ENCODE results near the gene SVOPL.

DNA sequence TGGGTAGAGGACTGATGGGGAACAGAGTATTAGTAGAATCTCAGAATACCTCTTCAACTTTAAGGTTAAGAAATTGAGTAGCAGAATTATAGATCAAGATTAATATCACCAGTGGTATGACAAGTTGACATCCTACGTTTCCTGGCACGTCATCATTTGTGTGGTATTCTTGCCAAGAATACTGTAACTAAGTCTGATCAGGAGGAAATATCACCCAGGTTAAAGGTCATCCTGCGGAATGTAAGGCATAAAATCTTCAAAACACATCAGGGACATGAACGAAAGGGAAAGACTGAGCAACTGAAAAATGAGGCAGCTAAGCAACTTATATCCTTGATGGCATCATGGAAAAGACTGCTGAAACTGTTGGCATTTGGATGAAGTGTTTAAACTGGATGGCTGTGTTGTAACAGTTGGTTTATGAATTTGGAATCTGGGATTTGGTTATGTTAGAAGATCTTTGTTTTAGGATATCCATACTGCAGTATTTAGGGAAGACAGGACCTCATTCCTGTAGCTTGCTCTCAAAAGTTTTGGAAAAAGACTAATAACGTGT, 155.0 kb downstream of the SVOPL start:
- TF ChIP-seq, protein P1, sequence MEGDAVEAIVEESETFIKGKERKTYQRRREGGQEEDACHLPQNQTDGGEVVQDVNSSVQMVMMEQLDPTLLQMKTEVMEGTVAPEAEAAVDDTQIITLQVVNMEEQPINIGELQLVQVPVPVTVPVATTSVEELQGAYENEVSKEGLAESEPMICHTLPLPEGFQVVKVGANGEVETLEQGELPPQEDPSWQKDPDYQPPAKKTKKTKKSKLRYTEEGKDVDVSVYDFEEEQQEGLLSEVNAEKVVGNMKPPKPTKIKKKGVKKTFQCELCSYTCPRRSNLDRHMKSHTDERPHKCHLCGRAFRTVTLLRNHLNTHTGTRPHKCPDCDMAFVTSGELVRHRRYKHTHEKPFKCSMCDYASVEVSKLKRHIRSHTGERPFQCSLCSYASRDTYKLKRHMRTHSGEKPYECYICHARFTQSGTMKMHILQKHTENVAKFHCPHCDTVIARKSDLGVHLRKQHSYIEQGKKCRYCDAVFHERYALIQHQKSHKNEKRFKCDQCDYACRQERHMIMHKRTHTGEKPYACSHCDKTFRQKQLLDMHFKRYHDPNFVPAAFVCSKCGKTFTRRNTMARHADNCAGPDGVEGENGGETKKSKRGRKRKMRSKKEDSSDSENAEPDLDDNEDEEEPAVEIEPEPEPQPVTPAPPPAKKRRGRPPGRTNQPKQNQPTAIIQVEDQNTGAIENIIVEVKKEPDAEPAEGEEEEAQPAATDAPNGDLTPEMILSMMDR (IDR thresholded peaks at IDR 0.05; ENCODE audit: low read depth, low read length, missing input control): no peak
- no peak for TF ChIP-seq FOXA1 (IDR thresholded peaks at IDR 0.05)
- TF ChIP-seq YY1 (IDR thresholded peaks at IDR 0.05): no peak
- TF ChIP-seq, protein P2, sequence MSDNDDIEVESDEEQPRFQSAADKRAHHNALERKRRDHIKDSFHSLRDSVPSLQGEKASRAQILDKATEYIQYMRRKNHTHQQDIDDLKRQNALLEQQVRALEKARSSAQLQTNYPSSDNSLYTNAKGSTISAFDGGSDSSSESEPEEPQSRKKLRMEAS (IDR thresholded peaks at IDR 0.05): no peak
- TF ChIP-seq JUND (IDR thresholded peaks at IDR 0.05): no peak
- no peak for TF ChIP-seq EGR1 (IDR thresholded peaks at IDR 0.05; ENCODE audit: low read depth in 2 of 2)
- no peak for TF ChIP-seq RXRA (IDR thresholded peaks at IDR 0.05)
- TF ChIP-seq GABPA (IDR thresholded peaks at IDR 0.05 in 1 of 2, conservative IDR thresholded peaks at IDR 0.05 in 1 of 2): no peak
- TF ChIP-seq RAD21 (IDR thresholded peaks at IDR 0.05): no peak
- no peak for TF ChIP-seq TAF1 (conservative IDR thresholded peaks at IDR 0.05)
- TF ChIP-seq, protein P3, sequence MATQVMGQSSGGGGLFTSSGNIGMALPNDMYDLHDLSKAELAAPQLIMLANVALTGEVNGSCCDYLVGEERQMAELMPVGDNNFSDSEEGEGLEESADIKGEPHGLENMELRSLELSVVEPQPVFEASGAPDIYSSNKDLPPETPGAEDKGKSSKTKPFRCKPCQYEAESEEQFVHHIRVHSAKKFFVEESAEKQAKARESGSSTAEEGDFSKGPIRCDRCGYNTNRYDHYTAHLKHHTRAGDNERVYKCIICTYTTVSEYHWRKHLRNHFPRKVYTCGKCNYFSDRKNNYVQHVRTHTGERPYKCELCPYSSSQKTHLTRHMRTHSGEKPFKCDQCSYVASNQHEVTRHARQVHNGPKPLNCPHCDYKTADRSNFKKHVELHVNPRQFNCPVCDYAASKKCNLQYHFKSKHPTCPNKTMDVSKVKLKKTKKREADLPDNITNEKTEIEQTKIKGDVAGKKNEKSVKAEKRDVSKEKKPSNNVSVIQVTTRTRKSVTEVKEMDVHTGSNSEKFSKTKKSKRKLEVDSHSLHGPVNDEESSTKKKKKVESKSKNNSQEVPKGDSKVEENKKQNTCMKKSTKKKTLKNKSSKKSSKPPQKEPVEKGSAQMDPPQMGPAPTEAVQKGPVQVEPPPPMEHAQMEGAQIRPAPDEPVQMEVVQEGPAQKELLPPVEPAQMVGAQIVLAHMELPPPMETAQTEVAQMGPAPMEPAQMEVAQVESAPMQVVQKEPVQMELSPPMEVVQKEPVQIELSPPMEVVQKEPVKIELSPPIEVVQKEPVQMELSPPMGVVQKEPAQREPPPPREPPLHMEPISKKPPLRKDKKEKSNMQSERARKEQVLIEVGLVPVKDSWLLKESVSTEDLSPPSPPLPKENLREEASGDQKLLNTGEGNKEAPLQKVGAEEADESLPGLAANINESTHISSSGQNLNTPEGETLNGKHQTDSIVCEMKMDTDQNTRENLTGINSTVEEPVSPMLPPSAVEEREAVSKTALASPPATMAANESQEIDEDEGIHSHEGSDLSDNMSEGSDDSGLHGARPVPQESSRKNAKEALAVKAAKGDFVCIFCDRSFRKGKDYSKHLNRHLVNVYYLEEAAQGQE (IDR thresholded peaks at IDR 0.05): no peak
- no peak for TF ChIP-seq SP1 (IDR thresholded peaks at IDR 0.05)

Data from liver (tissue), 3 donors.